Neuronal stem cell (in vitro differentiated cells): ENCODE data around the gene KTN1.

Experiments
- DNase-seq: peaks from one replicate; pipeline ENCODE4 v3.0.0-alpha.2; 2013; ENCODE audit warnings: low spot score
- H2AFZ ChIP-seq: one replicate; pipeline ENCODE4 v1.6.1; 2013; ENCODE audit warnings: mild to moderate bottlenecking, low read length, inconsistent platforms
- H2AK5ac ChIP-seq: 2 replicates; pipeline ENCODE4 v1.6.1; 2013; ENCODE audit warnings: low read depth, mild to moderate bottlenecking, inconsistent platforms, low read length, moderate library complexity, mixed read lengths
- H2BK120ac ChIP-seq: 2 replicates; pipeline ENCODE4 v1.6.1; 2013; ENCODE audit warnings: low read depth, mild to moderate bottlenecking, inconsistent platforms, low read length, moderate library complexity, mixed read lengths
- H2BK12ac ChIP-seq: one replicate; pipeline ENCODE4 v1.6.1; 2013; ENCODE audit warnings: low read length, inconsistent platforms
- H2BK15ac ChIP-seq: 2 replicates; pipeline ENCODE4 v1.6.1; 2013; ENCODE audit warnings: mild to moderate bottlenecking, low read length, inconsistent platforms, mixed read lengths
- H2BK5ac ChIP-seq: one replicate; pipeline ENCODE4 v1.6.1; 2013; ENCODE audit warnings: inconsistent platforms, mild to moderate bottlenecking, low read length, moderate library complexity
- H3K14ac ChIP-seq: one replicate; pipeline ENCODE4 v1.6.1; 2013; ENCODE audit warnings: low read length, inconsistent platforms
- H3K18ac ChIP-seq: 2 replicates; pipeline ENCODE4 v1.6.1; 2013; ENCODE audit warnings: low read length, inconsistent platforms
- H3K23ac ChIP-seq: 2 replicates; pipeline ENCODE4 v1.6.1; 2013; ENCODE audit warnings: low read depth, mild to moderate bottlenecking, mixed read lengths, low read length, inconsistent platforms; ENCODE audit not compliant: poor library complexity
- H3K27ac ChIP-seq: replicated peaks from 3 replicates; pipeline ENCODE4 v1.5.1; 2013; ENCODE audit warnings: low read length, inconsistent platforms
- H3K27me3 ChIP-seq, 3 experiments: 2 replicates each; pipeline ENCODE4 v1.6.1; 2013; ENCODE audit warnings: low read length in 3 of 3, mild to moderate bottlenecking in 2 of 3, inconsistent platforms in 1 of 3, low read depth in 1 of 3, mixed read lengths in 1 of 3, moderate library complexity in 1 of 3; ENCODE audit not compliant: control insufficient read depth in 3 of 3, insufficient read depth in 3 of 3
- H3K36me3 ChIP-seq, 2 donors: replicated peaks in 1 of 2; 2 replicates each; pipeline ENCODE4 v1.6.1; 2013; ENCODE audit warnings: low read length in 2 of 2; ENCODE audit not compliant: control insufficient read depth in 2 of 2, insufficient read depth in 2 of 2
- H3K4ac ChIP-seq: 2 replicates; pipeline ENCODE4 v1.6.1; 2013; ENCODE audit warnings: inconsistent platforms, mild to moderate bottlenecking, low read length, moderate library complexity
- H3K4me1 ChIP-seq, 2 donors: 1 replicate in 1 of 2; 2 replicates in 1 of 2; pipeline ENCODE4 v1.6.1; 2013; ENCODE audit warnings: low read length in 2 of 2, low read depth in 1 of 2; ENCODE audit not compliant: control insufficient read depth in 2 of 2, insufficient read depth in 1 of 2
- H3K4me2 ChIP-seq: one replicate; pipeline ENCODE4 v1.6.1; 2013; ENCODE audit warnings: mild to moderate bottlenecking, low read length, inconsistent platforms; ENCODE audit not compliant: insufficient read depth, poor library complexity, severe bottlenecking
- H3K4me3 ChIP-seq, 2 donors: 2 replicates each; pipeline ENCODE4 v1.5.1; 2013; ENCODE audit warnings: low read length in 2 of 2, mild to moderate bottlenecking in 2 of 2, inconsistent platforms in 1 of 2, moderate library complexity in 1 of 2
- H3K79me1 ChIP-seq: one replicate; pipeline ENCODE4 v1.6.1; 2013; ENCODE audit warnings: low read depth, mild to moderate bottlenecking, inconsistent platforms, low read length, moderate library complexity
- H3K9ac ChIP-seq: one replicate; pipeline ENCODE4 v1.6.1; 2013; ENCODE audit warnings: mild to moderate bottlenecking, low read depth, low read length, inconsistent platforms; ENCODE audit not compliant: poor library complexity
- H3K9me3 ChIP-seq, 2 donors: replicated peaks in 1 of 2; 2 replicates each; pipeline versions ENCODE3 to v1.6.1; 2013; ENCODE audit warnings: low read length in 2 of 2, mild to moderate bottlenecking in 2 of 2, inconsistent platforms in 1 of 2, low read depth in 1 of 2, mixed read lengths in 1 of 2, moderate library complexity in 1 of 2; ENCODE audit not compliant: control insufficient read depth in 2 of 2, insufficient read depth in 1 of 2
- H4K8ac ChIP-seq: one replicate; pipeline ENCODE4 v1.6.1; 2013; ENCODE audit warnings: low read depth, mild to moderate bottlenecking, inconsistent platforms, low read length, moderate library complexity
- H4K91ac ChIP-seq: one replicate; pipeline ENCODE4 v1.6.1; 2013; ENCODE audit warnings: low read length, low read depth, mild to moderate bottlenecking, inconsistent platforms; ENCODE audit not compliant: poor library complexity
- WGBS, 2 donors: extraction: QIAGEN DNeasy Blood & Tissue Kit; methylation state at CpG; one replicate each; pipeline ENCODE4 v1.1.7; 2013; ENCODE audit warnings: missing lambda C conversion rate in 2 of 2, mixed read lengths in 1 of 2; ENCODE audit not compliant: insufficient read length in 2 of 2, insufficient replicate concordance in 1 of 2; ENCODE audit errors: extremely low coverage in 2 of 2; 5-methylcytosine and 5-hydroxymethylcytosine counted together

The KTN1 gene

GRCh38 chr14:55699131-55700057 lies 119.4 kb downstream of the KTN1 start:
- Histone ChIP-seq H2BK5ac (no peak overlapping the region), H3K4me2 (no peak overlapping the region), H3K79me1 (no peaks in the 10 kb centered on the region), H3K27ac (no peak overlapping the region), H3K18ac (no peak overlapping the region), H3K4me3 (no peak overlapping the region), H2BK15ac (no peak overlapping the region), H2BK12ac (no peak overlapping the region), H3K9ac (no peak overlapping the region), H3K23ac (no peak overlapping the region), H2AFZ (no peak overlapping the region), H2BK120ac (no peak overlapping the region), H4K8ac (no peak overlapping the region), H2AK5ac (no peak overlapping the region), H3K27me3 (no peaks in the 10 kb centered on the region), H3K4ac (no peak overlapping the region), H4K91ac (no peak overlapping the region), H3K9me3 (peaks cover 0 to 1% of the 10 kb centered on the region in 2 donors), H3K4me1 (peaks cover 7 to 9% of the 10 kb centered on the region in 2 donors), H3K36me3 (no peaks in the 10 kb centered on the region), H3K14ac (no peak overlapping the region)
- WGBS, 2 donors = no CpG with 5 or more reads among the region's 7 CpGs
- no peak for DNase-seq

DNA sequence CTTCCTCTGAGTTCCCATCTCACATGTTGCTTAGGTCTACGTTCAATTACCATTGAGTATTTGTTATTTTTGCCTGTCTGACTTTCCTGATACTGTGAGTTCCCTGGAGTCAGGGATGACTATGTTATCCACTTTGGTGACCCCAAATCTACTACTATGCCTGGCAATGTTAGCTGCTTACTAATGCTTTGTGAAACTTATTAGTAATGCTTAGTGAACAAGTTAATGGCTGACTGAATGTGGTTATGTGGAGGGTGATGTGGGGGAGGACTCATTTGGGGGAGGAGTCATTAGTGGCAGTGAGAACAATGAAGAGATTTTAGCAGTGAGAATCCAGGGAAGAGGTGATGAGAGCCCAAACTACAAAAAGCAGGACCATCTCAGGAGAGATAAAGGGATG lies 121.6 kb downstream of the KTN1 start:
- H3K27ac ChIP-seq = no peak overlapping the region
- H3K79me1 ChIP-seq = no peaks in the 10 kb centered on the region
- peaks cover 7 to 9% of the 10 kb centered on the region in 2 donors for H3K4me1 ChIP-seq
- H2BK120ac ChIP-seq = no peak overlapping the region
- WGBS, 2 donors = no CpG with 5 or more reads among the region's 1 CpG
- no peaks in the 10 kb centered on the region for H3K27me3 ChIP-seq
- no peak overlapping the region for H3K14ac ChIP-seq
- H4K91ac ChIP-seq = no peak overlapping the region
- no peak overlapping the region for H3K4ac ChIP-seq
- H3K18ac ChIP-seq = no peak overlapping the region
- no peak overlapping the region for H2AFZ ChIP-seq
- no peak overlapping the region for H2BK15ac ChIP-seq
- H2BK12ac ChIP-seq = no peak overlapping the region
- H3K23ac ChIP-seq = no peak overlapping the region
- no peaks in the 10 kb centered on the region for H3K36me3 ChIP-seq
- no peak overlapping the region for H3K4me2 ChIP-seq
- no peak overlapping the region for H2BK5ac ChIP-seq
- no peak overlapping the region for H3K4me3 ChIP-seq
- H3K9me3 ChIP-seq = peaks cover 0 to 1% of the 10 kb centered on the region in 2 donors
- H2AK5ac ChIP-seq = no peak overlapping the region
- no peak overlapping the region for H4K8ac ChIP-seq
- H3K9ac ChIP-seq = no peak overlapping the region
- DNase-seq = no peak

DNA sequence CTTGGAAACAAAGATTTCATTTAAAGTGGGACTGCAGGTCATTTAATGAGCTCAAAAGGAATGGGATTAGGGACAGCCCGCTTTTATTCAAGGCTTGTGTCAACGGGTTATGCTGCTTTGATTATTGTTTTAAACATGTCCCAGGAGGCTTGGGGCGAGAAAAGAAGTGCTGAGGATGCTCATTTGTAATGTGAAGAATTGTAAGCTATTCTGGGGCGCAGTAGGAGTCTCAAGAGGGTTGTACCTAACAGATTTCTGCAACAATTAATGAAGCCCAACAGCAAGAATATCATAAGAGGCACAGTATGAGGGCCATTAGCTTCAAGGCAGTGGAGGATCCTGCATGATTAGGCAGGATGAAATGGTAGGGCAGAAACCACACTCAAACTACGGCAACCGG lies 122.5 kb downstream of the KTN1 start:
- peaks cover 5 to 7% of the 10 kb centered on the region in 2 donors for H3K4me1 ChIP-seq
- no peaks in the 10 kb centered on the region for H3K79me1 ChIP-seq
- no peaks in the 10 kb centered on the region for H3K27me3 ChIP-seq
- no peak overlapping the region for H4K91ac ChIP-seq
- H3K18ac ChIP-seq = no peak overlapping the region
- no CpG with 5 or more reads among the region's 6 CpGs for WGBS, 2 donors
- no peak overlapping the region for H2AFZ ChIP-seq
- no peaks in the 10 kb centered on the region for H3K36me3 ChIP-seq
- H4K8ac ChIP-seq = no peak overlapping the region
- H3K9ac ChIP-seq = no peak overlapping the region
- H3K9me3 ChIP-seq = peaks cover 0 to 1% of the 10 kb centered on the region in 2 donors
- H3K4ac ChIP-seq = no peak overlapping the region
- H2BK5ac ChIP-seq = no peak overlapping the region
- H3K4me2 ChIP-seq = no peak overlapping the region
- H3K14ac ChIP-seq = no peak overlapping the region
- no peak overlapping the region for H2BK120ac ChIP-seq
- no peak overlapping the region for H2BK15ac ChIP-seq
- no peak overlapping the region for H2AK5ac ChIP-seq
- H3K27ac ChIP-seq = no peak overlapping the region
- DNase-seq = no peak
- H3K23ac ChIP-seq = no peak overlapping the region
- H3K4me3 ChIP-seq = no peak overlapping the region
- H2BK12ac ChIP-seq = no peak overlapping the region

DNA sequence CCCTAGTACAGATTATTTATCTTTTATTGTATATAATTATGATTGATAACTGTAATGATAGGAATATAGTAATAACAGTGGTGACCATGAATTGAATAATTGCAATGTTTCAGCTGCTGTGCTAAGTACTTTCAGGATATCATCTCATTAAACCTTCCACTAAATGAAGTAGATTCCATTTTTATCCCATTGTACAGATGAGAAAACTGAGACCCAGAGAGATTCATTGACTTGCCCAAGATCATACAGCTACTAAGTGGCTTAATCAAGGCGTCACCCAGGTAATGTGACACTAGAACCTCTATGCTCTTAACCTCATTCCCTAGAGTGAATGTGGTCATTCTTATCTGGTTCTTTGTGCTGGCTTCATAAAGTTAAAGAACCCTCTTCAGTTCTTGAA lies 124.6 kb downstream of the KTN1 start:
- H2BK120ac ChIP-seq = no peak overlapping the region
- H3K4me3 ChIP-seq = no peak overlapping the region
- no peak for DNase-seq
- no peak overlapping the region for H3K9ac ChIP-seq
- H3K27ac ChIP-seq = no peak overlapping the region
- no peak overlapping the region for H4K8ac ChIP-seq
- H3K36me3 ChIP-seq = no peaks in the 10 kb centered on the region
- H3K27me3 ChIP-seq = no peaks in the 10 kb centered on the region
- H2AK5ac ChIP-seq = no peak overlapping the region
- no peak overlapping the region for H3K23ac ChIP-seq
- H3K4me2 ChIP-seq = no peak overlapping the region
- peaks cover 0 to 4% of the 10 kb centered on the region in 2 donors for H3K4me1 ChIP-seq
- no peak overlapping the region for H3K14ac ChIP-seq
- no peaks in the 10 kb centered on the region for H3K79me1 ChIP-seq
- H2BK15ac ChIP-seq = no peak overlapping the region
- no peak overlapping the region for H2BK12ac ChIP-seq
- H3K18ac ChIP-seq = no peak overlapping the region
- H2BK5ac ChIP-seq = no peak overlapping the region
- H3K9me3 ChIP-seq = peaks cover 0 to 1% of the 10 kb centered on the region in 2 donors
- WGBS, 2 donors = no CpG with 5 or more reads among the region's 1 CpG
- no peak overlapping the region for H2AFZ ChIP-seq
- no peak overlapping the region for H3K4ac ChIP-seq
- no peak overlapping the region for H4K91ac ChIP-seq
